HCT116 (cell line): ENCODE measurements around the gene GARNL3. TPM values are rescaled to one million over a fixed set of nuclear protein-coding genes. Genes with fewer than 3 reads are reported as not detected.
A peak's percentile ranks its signal among the peaks of the same experiment; 100 is the strongest.

Experiments used
- ATAC-seq: fragments of 200-7000 bp; cut with Tn5 transposase; 2 replicates; pipeline ENCODE4 v1.9.1; 2020; ENCODE audit warnings: mild to moderate bottlenecking, moderate library complexity
- BruUV-seq: library from RNA; stranded (reverse); fragments of 400-500 nt; replicated peaks from 2 replicates; lab custom pipeline; 2021; lab: Mats Ljungman, UMichigan
- CTCF ChIA-PET: fragments of 300-600 bp; sonication (Branson Sonifier 250); formaldehyde crosslinking; loops from one replicate; lab custom pipeline; 2021; ENCODE audit warnings: antibody characterized with exemption; lab: Charles Lee
- POLR2A ChIA-PET: fragments of 300-600, 350-600 bp; sonication (Branson Sonifier 250); formaldehyde crosslinking; loops from one replicate; lab custom pipeline; 2021; ENCODE audit warnings: antibody characterized with exemption; lab: Charles Lee
- RAD21 ChIA-PET, 2 experiments: fragments of 300-600 bp; sonication (Branson Sonifier 250); formaldehyde crosslinking; loops; one replicate each; lab custom pipeline; 2023; ENCODE audit warnings: low total read pairs in 2 of 2; ENCODE audit not compliant: uncharacterized antibody in 2 of 2, unreplicated experiment in 2 of 2, low non-redundant PET in 1 of 2; lab: Charles Lee
- DNase-seq: peaks from one replicate; pipeline ENCODE4 v3.0.0-alpha.2; 2010; ENCODE audit warnings: low read depth, low spot score
- H2AFZ ChIP-seq: fragments of 200-600 bp; shearing (Covaris generic), sonication (generic); 2 replicates; pipeline ENCODE4 v1.6.1; 2017; ENCODE audit warnings: low read depth, mixed run types, mixed read lengths, antibody characterized with exemption, low read length; ENCODE audit not compliant: poor library complexity, severe bottlenecking
- H3K27ac ChIP-seq: 2 replicates; pipeline ENCODE4 v1.5.1; 2012; ENCODE audit warnings: low read depth, low read length
- H3K27me3 ChIP-seq: fragments of 200-600 bp; sonication (generic); 2 replicates; pipeline ENCODE4 v1.6.1; 2016; ENCODE audit warnings: mixed run types, low read length, mixed read lengths; ENCODE audit not compliant: insufficient read depth
- H3K36me3 ChIP-seq, 2 experiments: fragments of 200-500 bp in 1 of 2; fragments of 200-600 bp in 1 of 2; sonication (Bioruptor generic) in 1 of 2; sonication (generic) in 1 of 2; 2 replicates each; pipeline versions ENCODE4 v1.5.1 to v1.6.1; 2014 to 2016; ENCODE audit warnings: low read length in 2 of 2, inconsistent platforms in 1 of 2, mixed read lengths in 1 of 2, mixed run types in 1 of 2; ENCODE audit not compliant: insufficient read depth in 2 of 2, control insufficient read depth in 1 of 2
- H3K4me1 ChIP-seq, 2 experiments: fragments of 200-600 bp in 1 of 2; sonication (generic) in 1 of 2; 2 replicates each; pipeline versions ENCODE4 v1.5.1 to v1.6.1; 2012 to 2017; ENCODE audit warnings: low read length in 2 of 2, inconsistent platforms in 1 of 2, mild to moderate bottlenecking in 1 of 2, mixed read lengths in 1 of 2, mixed run types in 1 of 2, moderate library complexity in 1 of 2; ENCODE audit not compliant: insufficient read depth in 2 of 2, control insufficient read depth in 1 of 2
- H3K4me2 ChIP-seq: fragments of 200-600 bp; sonication (generic); 2 replicates; pipeline ENCODE4 v1.6.1; 2017; ENCODE audit warnings: mixed run types, low read length, mixed read lengths
- H3K4me3 ChIP-seq, 2 experiments: fragments of 200-600 bp in 1 of 2; sonication (generic) in 1 of 2; replicated peaks in 1 of 2; 2 replicates each; pipeline ENCODE4 v1.5.1; 2011 to 2016; ENCODE audit warnings: low read length in 2 of 2, control low read depth in 1 of 2, low read depth in 1 of 2, mild to moderate bottlenecking in 1 of 2, mixed read lengths in 1 of 2, mixed run types in 1 of 2
- H3K79me2 ChIP-seq: fragments of 200-600 bp; sonication (generic); 2 replicates; pipeline ENCODE4 v1.6.1; 2017; ENCODE audit warnings: mild to moderate bottlenecking, mixed run types, low read length, moderate library complexity, mixed read lengths; ENCODE audit not compliant: insufficient read depth
- H3K9ac ChIP-seq: fragments of 200-600 bp; sonication (generic); 2 replicates; pipeline ENCODE4 v1.6.1; 2016; ENCODE audit warnings: low read length, mixed read lengths
- H3K9me2 ChIP-seq: fragments of 200-600 bp; sonication (generic), shearing (Covaris generic); 2 replicates; pipeline ENCODE4 v1.6.1; 2017; ENCODE audit warnings: mixed run types, mild to moderate bottlenecking, moderate library complexity; ENCODE audit not compliant: insufficient read depth
- H3K9me3 ChIP-seq, 2 experiments: fragments of 200-500 bp in 1 of 2; fragments of 200-600 bp in 1 of 2; sonication (Bioruptor generic) in 1 of 2; sonication (generic) in 1 of 2; 2 replicates each; pipeline ENCODE4 v1.6.1; 2014 to 2017; ENCODE audit warnings: low read length in 2 of 2, mixed read lengths in 2 of 2, inconsistent platforms in 1 of 2, low read depth in 1 of 2, mild to moderate bottlenecking in 1 of 2, mixed run types in 1 of 2, moderate library complexity in 1 of 2; ENCODE audit not compliant: control insufficient read depth in 1 of 2, insufficient read depth in 1 of 2
- H4K20me1 ChIP-seq: fragments of 200-600 bp; sonication (generic), shearing (Covaris generic); 2 replicates; pipeline ENCODE4 v1.6.1; 2017; ENCODE audit warnings: mixed run types, mild to moderate bottlenecking, moderate library complexity; ENCODE audit not compliant: insufficient read depth
- CTCF ChIP-seq, 3 experiments: fragments of 200-600 bp in 1 of 3; sonication (generic) in 1 of 3; IDR thresholded peaks in 2 of 3; conservative IDR thresholded peaks in 1 of 3; 2 replicates each; pipeline ENCODE4 v1.5.1; 2012 to 2017; ENCODE audit warnings: low read depth in 2 of 3, low read length in 2 of 3, antibody characterized with exemption in 1 of 3, borderline replicate concordance in 1 of 3, control low read depth in 1 of 3, mild to moderate bottlenecking in 1 of 3, mixed read lengths in 1 of 3, mixed run types in 1 of 3, moderate library complexity in 1 of 3; ENCODE audit not compliant: insufficient read depth in 1 of 3
- MAX ChIP-seq: IDR thresholded peaks from 2 replicates; pipeline ENCODE4 v1.6.1; 2012
- POLR2A ChIP-seq: IDR thresholded peaks from 2 replicates; pipeline ENCODE4 v1.7.0; 2011; ENCODE audit warnings: borderline replicate concordance; ENCODE audit not compliant: insufficient read depth, insufficient read length; ENCODE audit errors: extremely low read depth
- RAD21 ChIP-seq: IDR thresholded peaks from 2 replicates; pipeline ENCODE4 v1.6.1; 2012; ENCODE audit warnings: low read depth, mild to moderate bottlenecking
- TCF7L2 ChIP-seq: IDR thresholded peaks from 2 replicates; pipeline ENCODE4 v1.7.0; 2011; ENCODE audit warnings: borderline replicate concordance, inconsistent platforms; ENCODE audit not compliant: insufficient read depth, insufficient read length; ENCODE audit errors: extremely low read depth
- ZFX ChIP-seq: fragments of 450-650 bp; IDR thresholded peaks from 2 replicates; pipeline ENCODE4 v1.6.1; 2017
- intact Hi-C: fragments of 100-400 bp; cut with micrococcal nuclease; formaldehyde crosslinking; loops from 2 replicates; pipeline ENCODE4 v1.10.0; 2022
- total RNA-seq: library from RNA; stranded (reverse); gene quantifications from one replicate; pipeline ENCODE4 v1.2.1, GENCODE V29; 2021; ENCODE audit not compliant: unreplicated experiment
- TF ChIP-seq, protein P1 (sequence below): IDR thresholded peaks from 2 replicates; pipeline ENCODE4 v1.6.1; 2011; ENCODE audit warnings: mild to moderate bottlenecking, low read length, moderate library complexity; ENCODE audit not compliant: insufficient replicate concordance; ENCODE audit errors: extremely low read depth

GARNL3 gene
- total RNA-seq, 1 experiment from 2014 or later, result 8.8 TPM

GRCh38 chr9:127418037-127418471 is 153.5 kb downstream of the GARNL3 start:
- no peak overlapping the region for H3K4me3 ChIP-seq
- peaks cover 3 to 37% of the 10 kb centered on the region in 2 experiments; a peak in 3 of 4 replicates for H3K4me1 ChIP-seq
- H3K9me2 ChIP-seq, result no peaks in the 10 kb centered on the region
- intact Hi-C loops, result no loop called here
- no peak overlapping the region for H3K27ac ChIP-seq
- no peak overlapping the region for H3K9ac ChIP-seq
- no peaks in the 10 kb centered on the region for H3K36me3 ChIP-seq
- RAD21 ChIA-PET, result no interaction called here
- H3K79me2 ChIP-seq, result no peaks in the 10 kb centered on the region; the same call in 1 of the 2 replicates
- H3K9me3 ChIP-seq, result no peaks in the 10 kb centered on the region
- ATAC-seq (peak; percentile 85), DNase-seq (peak; percentile 15)
- H2AFZ ChIP-seq, result no peak overlapping the region
- CTCF ChIA-PET, result interaction anchor here (1.4 kb wide), 1 partner anchor 204 kb away, joined by 4 read pairs; no protein-coding TSS in a partner anchor
- POLR2A ChIA-PET, result interaction anchor here (0.8 kb wide), 1 partner anchor 21 kb away, joined by 3 read pairs; the partner anchor contains the start of gene SLC2A8
- BruUV-seq, result no TSS peak
- TF ChIP-seq, protein P1, sequence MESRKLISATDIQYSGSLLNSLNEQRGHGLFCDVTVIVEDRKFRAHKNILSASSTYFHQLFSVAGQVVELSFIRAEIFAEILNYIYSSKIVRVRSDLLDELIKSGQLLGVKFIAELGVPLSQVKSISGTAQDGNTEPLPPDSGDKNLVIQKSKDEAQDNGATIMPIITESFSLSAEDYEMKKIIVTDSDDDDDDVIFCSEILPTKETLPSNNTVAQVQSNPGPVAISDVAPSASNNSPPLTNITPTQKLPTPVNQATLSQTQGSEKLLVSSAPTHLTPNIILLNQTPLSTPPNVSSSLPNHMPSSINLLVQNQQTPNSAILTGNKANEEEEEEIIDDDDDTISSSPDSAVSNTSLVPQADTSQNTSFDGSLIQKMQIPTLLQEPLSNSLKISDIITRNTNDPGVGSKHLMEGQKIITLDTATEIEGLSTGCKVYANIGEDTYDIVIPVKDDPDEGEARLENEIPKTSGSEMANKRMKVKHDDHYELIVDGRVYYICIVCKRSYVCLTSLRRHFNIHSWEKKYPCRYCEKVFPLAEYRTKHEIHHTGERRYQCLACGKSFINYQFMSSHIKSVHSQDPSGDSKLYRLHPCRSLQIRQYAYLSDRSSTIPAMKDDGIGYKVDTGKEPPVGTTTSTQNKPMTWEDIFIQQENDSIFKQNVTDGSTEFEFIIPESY, result no peak
- TF ChIP-seq RAD21, result peak; percentile 32; the same call in 1 of the 2 replicates
- TF ChIP-seq CTCF (IDR thresholded peaks at IDR 0.05 in 2 of 3, conservative IDR thresholded peaks at IDR 0.05 in 1 of 3; ENCODE audit: borderline replicate concordance in 1 of 3, insufficient read depth in 1 of 3, low read depth in 2 of 3, low read length in 2 of 3), result peak; percentile 34 to 49 (median 36); a peak in 5 of 6 replicates
- H4K20me1 ChIP-seq, result no peaks in the 10 kb centered on the region
- H3K4me2 ChIP-seq, result no peak overlapping the region
- H3K27me3 ChIP-seq, result no peaks in the 10 kb centered on the region

- ChIA-PET RAD21 (no interaction called here), POLR2A (no interaction called here), CTCF (no interaction called here)
- H3K4me3 ChIP-seq, result no peak overlapping the region
- intact Hi-C loops, result no loop called here
- DNase-seq, result no peak
- no peak overlapping the region for H3K4me2 ChIP-seq
- H4K20me1 ChIP-seq, result no peaks in the 10 kb centered on the region
- no peak overlapping the region for H3K27ac ChIP-seq
- H3K4me1 ChIP-seq, result peaks cover 3 to 39% of the 10 kb centered on the region in 2 experiments; a peak in 3 of 4 replicates
- H3K79me2 ChIP-seq, result peaks cover 9% of the 10 kb centered on the region
- no peak overlapping the region for H2AFZ ChIP-seq
- H3K36me3 ChIP-seq, result no peaks in the 10 kb centered on the region
- no peaks in the 10 kb centered on the region for H3K9me2 ChIP-seq
- ATAC-seq, result no peak
- H3K9ac ChIP-seq, result no peak overlapping the region
- BruUV-seq, result no TSS peak
- no peaks in the 10 kb centered on the region for H3K9me3 ChIP-seq
- no peaks in the 10 kb centered on the region for H3K27me3 ChIP-seq
- TF ChIP-seq, protein P1, result no peak
- no peak for TF ChIP-seq TCF7L2
- no peak for TF ChIP-seq RAD21
- TF ChIP-seq ZFX, result no peak
- no peak for TF ChIP-seq POLR2A
- no peak for TF ChIP-seq MAX
Measured at GRCh38 chr9:127419348-127419747, 154.8 kb downstream of the GARNL3 start.
